NCI-H128 (cell line): Measurements from ENCODE around the gene AQP3.
"Not testable (repeated sequence)": the region's sequence is repeated elsewhere in the genome, so short reads cannot be mapped to it uniquely, and the experiment has no call there.

Source experiments
- DNase-seq: peaks from one replicate; lab custom pipeline; 2025; ENCODE audit not compliant: unreplicated experiment; lab: John Stamatoyannopoulos, UW

Gene AQP3

DNA sequence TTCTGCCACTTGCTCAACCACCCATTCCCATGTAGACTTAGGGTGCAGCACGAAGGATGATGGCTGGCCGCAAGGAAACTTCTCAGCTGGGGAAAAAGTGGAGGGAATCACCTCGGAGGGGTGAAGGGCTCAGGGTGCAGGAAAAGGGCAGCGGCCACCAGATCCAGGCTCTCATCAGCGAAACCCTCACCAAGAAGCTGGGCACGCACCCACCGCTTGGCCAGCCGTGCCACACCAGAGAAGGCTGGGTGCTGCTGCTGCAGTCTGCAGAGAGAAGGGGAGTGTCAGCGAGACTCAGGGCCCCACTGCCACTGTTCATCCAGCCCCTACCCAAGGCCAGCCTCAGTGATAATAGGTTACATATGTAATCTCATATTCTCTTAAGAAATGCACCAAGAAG is 17.7 kb upstream of the AQP3 start:
- no peak for DNase-seq

DNA sequence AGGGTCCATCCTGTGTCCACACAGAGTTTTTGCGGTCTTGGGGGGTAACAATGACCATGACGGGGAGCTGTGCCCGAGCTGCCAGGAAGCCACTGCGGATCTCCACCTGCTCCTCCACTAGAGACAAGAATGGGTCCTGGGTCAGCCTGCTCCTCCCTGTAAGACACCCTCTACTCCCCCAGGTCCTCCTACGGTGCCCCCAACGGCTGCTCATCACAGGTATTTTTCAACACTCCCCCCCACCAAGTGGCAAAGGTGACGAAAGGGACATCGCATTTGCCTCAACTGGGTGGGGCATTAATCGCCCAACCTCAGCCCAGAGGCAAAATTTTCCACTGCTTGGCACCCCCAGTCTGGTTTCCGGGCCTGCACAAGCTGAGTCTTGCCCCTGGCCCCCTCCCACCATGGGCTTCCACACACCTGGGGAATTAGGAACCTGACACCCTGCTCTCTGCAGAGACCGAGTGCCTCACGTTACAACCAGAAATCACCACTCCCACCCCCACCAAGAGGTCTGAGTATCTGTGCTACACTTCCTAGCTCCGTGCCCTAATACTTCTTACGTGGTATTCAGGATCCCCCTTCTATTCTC is 16.7 kb upstream of the AQP3 start:
- DNase-seq = no peak

DNA sequence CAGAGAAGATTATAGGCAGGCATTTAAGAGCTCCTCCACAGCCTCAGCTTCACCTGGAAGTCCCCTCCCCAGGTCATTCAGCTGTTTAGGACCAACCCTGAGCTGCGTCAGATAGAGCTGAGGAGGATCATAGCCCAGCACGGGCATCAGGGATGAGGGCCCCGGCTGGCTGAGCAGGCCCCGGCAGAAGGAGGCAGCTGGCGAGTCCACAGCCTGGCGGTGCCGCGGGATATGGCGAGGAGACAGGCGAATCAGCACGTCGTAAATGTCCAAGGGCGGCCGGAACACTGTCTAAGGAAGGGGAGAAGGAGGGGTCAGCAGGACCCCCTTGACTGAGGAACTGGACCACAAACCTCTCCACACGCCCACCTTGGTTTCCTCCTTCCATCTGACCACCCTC is 15.8 kb upstream of the AQP3 start:
- DNase-seq = no peak

DNA sequence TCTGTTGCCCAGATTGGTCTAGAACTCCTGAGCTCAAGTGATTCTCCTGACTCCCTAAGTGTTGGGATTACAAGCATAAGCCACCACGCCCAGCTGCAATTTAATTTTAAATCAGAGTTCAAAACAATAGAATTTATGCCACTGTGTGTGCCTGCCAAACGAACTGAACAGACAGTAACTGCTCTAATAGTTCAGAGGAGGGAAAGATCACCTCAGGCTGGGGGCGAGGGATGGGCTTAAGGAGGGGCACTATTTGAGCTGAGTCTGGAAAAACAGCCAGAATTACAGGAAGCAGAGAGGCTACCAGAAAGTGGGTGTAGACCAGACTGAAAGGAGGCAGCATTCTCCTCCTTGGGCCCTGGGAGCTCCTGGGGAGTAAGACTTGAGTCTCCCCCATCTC is 14.1 kb upstream of the AQP3 start:
- no peak for DNase-seq

DNA sequence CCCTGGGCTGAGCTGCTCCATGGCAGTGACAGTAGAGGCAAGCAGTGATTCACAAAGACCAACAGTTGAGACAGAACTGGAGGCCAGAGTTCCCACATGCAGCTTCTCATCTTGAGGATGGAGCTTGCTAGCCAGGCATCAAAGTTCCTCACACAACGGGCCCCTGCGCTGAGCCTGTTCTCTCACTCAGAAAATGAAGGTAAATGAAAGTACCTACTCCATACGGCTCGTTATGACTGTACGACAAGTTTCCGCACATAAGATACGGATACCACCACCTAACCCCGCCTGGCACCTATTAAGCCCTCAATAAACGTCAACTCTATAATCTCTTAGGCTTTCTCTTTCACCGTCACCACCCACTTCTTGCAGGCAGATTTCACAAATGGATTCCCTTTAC is 13.5 kb upstream of the AQP3 start:
- no peak for DNase-seq

DNA sequence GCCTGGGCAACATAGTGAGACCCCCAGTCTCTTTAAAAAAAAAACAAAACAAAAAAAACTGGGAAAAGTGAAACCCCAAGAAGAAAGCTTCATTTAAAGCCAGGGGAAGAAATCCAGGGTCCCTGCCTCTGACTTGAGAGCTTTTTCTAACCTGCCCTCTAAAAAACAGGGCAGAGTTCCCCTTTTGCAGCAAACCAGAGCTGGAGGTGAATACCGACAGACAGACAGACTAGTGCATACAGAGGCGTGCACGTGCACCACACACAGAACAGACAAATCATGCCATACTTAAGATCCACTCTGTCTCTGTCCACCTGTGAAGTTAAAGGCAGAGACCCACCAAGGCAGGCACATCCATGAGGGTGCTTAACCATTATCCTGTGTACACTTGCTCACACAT is 11.7 kb upstream of the AQP3 start:
- DNase-seq = no peak

DNA sequence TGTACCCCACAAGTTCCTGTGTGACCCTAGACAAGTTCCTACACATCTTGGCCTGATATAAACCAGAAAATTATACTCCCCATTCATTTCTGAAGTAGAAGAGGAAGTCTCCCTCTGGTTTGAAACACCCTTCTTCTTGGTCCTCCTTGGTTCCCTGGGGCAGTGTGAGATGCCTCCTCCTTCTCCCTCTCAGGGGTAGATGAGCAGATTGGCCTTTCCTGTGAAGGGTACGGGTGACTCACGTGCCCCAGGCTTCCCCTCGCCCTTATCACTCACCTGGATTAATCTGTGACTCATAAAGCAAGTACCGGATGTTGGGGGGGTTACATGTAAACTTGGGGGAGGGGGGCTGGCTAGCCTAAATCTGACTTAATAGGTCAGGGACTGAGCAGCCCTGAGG is 11.1 kb upstream of the AQP3 start:
- no peak for DNase-seq

DNA sequence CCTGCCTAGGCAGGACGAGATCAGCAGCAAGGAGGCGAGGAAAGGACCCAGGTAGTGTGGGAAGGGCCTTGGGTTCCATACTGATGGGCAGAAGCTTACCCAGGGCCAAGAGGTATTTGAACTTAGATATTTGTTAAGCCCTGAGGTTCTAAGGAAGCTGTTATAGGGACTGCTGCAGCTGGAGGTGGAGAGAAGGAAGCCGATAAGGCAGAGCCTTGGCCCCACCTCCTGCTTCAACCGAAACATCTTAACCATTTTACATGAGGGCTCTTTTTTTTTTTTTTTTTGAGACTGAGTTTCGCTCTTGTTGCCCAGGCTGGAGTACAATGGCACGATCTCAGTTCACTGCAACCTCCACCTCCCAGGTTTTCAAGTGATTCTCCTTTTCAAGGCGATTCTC is 8.6 kb upstream of the AQP3 start:
- no peak for DNase-seq

DNA sequence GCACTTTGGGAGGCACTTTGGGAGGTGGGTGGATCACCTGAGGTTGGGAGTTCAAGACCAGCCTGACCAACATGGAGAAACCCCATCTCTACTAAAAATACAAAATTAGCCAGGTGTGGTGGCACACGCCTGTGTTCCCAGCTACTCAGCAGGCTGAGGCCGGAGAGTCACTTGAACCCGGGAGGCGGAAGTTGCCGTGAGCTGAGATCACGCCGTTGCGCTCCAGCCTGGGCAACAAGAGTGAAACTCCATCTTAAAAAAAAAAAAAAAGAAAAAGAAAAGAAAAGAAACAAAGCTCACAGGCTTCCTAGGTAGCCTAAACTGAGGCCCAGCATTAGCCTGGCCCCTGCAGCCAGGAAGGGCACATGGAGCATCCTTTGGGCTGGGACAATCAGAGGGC is 8.1 kb upstream of the AQP3 start:
- DNase-seq = not testable (repeated sequence)

DNA sequence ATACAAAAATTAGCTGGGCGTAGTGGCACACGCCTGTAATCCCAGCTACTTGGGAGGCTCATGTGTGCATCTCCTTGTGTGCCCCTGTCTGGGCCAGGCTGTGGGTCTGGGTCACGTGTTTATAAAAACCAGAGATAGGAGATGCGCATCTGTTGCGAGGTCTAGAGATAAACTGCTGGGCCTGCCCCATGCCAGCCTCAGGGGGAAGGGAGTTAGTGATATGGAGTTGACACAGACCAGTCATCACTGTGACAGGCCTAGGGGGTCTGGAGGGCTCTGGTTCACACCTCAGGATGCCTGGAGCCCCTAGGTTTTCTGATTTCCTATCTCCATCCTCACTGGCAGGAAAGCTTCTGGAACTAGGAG is 7.3 kb upstream of the AQP3 start:
- DNase-seq = not testable (repeated sequence)

DNA sequence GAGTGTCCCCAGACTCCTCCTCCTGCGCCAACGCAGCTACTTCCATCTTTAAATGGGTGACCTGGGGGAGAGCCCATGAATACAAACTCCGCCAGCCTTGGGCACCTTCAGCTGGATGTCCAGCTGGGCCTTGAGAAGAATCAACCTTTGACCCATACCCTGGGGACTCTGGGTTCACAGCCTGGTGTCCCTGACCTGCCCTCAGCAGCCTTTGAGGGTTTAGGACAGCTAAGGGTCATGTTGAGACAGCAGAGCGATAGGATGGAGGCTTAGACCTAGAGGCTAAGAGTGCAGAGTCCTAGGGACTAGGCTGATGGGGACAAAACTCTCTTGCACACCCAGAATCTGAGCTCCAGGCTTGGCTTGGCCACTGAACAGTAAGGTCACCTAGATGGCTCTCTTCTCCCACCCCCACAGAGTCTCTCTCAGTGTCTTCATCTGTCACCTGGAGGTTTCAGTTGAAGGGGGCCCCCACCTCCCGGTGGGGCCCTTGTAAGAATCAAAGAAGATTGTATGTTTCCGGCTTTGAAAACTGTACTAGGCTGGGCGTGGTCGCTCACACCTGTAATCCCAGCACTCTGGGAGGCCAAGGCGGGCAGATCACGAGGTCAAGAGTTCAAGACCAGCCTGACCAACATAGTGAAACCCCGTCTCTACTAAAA is 6.7 kb upstream of the AQP3 start:
- DNase-seq = no peak

DNA sequence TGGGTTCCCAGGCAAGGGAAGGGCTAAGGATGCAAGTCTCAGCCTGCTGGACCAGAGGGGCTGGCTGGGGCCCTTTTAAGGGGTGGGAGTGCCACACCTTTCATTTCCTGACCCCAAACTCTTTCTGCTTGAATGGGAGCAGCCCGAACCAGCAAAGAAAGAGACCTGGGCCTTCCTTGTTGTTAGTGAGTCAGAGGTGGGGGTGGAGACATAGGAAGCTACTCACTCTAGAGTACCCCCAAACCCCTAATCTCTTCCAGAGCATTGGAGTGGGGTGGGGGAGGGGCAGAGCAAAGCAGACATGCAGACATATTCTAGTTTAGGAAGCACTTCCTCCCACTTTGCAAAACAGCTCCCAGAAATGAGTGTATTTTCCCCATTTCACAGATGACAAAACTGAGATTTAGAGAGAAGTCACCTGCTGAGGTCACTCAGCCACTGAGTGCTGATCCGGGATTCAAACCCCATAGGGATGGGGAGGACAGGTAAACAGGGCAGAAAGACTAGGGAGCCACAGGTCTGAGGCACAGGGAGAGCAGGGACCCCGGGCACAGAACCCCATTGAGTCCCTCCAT is 6.0 kb upstream of the AQP3 start:
- no peak for DNase-seq

DNA sequence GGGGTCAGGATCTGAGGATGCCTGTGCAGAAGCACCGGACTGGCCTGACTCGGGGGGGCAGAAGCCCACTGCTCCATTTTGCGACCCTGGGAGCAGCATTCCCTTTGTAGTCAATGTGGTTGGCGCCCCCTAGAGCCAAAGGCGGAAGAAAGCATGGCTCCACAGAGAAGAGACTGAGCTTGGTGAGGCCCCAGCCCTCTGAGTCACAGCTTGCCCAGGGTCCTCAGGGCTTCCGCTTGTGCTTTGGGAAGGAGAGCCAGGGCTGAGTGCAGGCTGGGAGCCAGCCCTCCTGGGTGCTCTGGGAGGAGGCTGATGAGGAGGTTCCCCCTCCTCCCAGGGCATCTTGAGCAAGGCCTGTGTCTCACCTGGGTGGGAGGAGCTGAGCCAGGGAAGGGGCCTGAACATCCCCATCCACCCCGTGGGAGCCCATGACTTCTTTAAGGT is 5.5 kb upstream of the AQP3 start:
- DNase-seq = no peak

DNA sequence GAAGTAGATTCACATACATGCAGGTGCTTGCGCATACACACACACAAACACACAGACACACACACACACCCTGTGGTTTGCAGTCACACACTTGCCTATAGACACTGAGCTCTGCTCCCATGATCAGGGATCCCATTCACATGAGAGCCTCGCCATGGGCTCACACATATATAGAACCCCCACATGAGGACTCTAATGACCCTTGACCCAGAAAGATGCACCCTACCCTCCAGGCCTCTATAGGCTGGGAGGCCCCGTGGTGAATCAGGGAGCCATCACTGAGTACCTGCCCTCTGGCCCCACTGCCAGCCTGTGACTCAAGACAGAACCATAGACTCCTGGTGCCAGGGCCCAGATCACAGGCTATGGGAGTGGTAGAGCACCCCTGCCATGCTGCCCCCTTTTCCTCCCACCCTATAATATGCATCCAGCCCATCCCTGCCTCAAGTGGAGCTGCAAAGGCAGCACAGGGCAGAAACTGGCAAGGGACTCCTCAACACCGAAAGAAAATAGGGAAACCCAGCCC is 3.3 kb upstream of the AQP3 start:
- DNase-seq = no peak

DNA sequence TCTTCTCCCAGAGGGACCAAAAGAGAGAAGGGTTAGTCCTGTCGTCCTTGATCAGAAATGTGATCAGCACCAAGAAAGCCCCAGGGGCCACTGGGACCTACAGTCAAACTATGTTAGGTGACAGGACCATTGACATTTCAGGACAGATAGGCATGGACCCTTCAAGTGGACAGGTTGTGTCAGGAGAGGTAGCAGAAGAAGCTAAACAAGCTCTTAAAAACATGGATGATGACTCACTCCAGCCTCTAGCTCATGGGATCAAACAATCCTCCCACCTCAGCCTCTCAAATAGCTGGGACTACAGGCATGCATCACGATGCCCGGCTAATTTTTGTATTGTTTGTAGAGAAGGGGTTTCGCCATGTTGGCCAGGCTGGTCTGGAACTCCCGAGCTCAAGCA is 2.3 kb upstream of the AQP3 start:
- DNase-seq = no peak

DNA sequence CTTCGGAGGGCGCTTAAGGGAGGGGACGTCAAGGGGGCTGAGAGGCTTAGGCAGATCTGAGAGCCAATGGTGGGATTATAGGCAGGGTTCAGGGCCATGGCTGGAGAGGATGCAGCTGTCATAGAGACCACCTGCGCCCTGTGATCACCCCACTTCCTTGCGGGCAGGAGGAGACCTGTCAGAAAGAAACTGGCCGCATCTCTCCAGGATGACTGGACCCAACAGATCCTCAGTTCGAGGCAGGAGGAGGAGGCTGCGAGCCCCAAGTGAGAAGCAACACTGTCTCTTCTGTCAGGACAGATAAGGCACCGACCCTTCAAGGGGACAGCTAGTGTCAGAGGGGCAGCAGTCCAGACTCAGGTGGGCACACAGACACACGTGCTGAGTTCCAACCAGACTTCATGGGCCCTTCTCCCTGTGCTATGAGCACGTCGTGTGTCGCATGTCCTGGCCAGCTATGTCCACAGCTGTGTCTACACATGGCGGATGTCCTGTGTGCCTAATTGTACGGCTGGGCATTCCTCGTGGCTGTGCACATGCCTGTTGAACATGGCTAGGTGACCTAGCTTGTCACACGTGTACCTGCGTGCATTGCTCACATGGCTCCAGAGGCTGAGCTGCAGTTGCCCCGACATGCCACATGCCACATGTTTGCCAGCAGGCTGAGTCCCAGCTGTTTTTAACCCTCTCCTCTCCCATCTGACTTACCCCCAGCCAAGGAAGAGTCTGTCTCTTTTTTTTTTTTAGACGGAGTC is 583 bp upstream of the AQP3 start:
- DNase-seq = no peak

DNA sequence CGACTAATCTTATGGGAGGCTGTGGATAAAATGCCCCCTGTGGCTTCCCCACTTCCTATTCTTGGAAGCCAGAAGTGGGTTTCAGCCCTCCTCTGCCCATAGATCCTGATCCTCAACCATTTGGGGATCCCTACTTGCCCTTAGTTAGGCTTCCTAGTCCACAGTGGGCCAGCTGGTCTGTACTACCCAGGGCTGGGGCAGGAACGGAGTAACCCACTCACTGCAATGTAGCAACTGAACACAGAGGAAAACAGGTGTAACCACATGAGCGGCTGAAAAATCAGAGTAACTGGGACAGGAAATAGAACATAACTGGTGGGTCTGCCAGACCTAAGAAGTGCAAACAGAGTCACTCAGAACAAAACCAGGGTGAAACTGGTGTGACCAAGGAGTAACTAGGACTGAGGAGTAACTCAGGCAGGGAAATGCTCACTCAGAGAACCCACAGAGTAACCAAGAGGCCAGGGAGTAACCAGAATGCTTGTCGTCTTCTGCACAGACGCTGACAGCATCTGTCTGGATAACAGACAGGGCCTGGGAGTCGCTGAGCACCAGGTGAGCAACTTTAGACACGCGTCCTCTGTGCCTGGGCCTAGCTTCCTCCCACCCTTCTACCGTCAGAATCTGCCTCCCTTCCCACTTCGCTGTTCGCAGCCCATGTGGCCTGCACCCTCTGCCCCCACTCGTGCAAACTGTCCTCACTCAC is 1.0 kb downstream of the AQP3 start:
- no peak for DNase-seq

DNA sequence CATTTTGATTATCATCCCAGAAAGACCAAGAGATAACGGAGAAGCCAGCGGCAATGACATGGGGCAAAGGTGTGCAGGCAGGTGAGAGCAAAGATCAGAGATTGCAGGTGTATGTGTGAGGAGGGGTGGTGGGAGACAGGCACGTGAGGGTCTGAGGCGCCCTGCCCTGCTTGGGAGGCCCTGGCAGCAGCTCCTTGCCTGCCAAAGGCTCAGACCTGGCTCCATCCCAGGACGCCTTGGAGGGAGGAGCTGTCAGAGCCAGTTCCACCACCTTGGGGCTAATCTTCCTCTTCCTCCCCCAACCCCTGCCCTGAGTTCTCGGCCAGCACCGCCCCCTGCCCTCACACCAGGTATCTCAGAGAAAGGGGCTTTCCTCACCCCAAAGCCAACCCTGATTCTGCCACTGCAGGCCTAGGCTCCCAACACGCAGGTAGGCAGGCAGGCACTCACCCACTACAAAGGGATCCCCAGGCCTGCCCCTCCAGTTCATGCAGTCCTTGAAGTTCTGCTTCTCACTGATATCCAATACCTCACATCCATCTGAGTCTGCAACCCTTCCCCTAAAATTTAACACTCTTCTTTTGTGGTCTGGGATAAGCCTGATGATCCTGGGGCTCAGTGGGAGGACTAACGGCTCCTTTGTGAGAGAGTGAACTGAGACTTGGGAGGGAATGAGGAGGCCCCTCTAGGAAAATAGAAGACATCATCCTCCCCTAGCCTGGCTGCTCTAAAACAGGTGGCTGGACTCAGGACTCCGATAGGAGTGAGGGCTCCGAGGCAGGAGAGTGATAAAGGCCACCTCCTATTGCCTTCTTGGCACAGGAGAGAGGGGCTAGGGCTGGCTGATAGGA is 1.8 kb downstream of the AQP3 start:
- DNase-seq = no peak

DNA sequence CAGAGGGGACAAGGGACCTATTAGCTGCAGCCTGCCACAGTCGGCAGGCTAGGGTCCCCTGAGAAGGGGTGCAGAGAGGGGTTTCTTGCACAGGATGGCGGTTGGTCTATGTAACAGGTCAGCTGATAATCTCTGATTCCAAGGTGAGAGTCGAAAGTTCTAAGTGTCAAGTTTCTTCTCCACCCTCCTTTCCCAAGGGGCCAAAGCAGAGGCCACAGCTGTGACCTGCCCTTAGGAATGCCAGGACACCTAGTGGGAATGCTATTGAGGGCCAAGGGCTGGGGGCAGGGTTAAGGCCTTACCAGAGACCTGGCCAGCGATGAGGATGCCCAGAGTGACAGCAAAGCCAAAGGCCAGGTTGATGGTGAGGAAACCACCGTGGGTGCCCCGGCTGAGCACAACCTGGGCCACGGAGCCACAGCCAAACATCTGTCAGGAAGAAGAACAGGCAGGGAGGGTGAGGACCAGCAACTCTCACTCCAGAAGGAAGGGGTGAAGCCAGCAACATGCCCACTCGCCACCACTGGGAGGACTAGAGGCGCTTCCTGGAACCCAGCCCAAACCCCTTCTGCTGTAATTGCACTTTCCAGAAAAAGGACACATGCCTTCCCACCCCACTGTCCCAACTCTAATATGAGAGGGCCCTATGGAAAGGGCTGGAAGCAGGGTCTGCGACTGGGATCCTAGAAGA is 3.8 kb downstream of the AQP3 start:
- no peak for DNase-seq

DNA sequence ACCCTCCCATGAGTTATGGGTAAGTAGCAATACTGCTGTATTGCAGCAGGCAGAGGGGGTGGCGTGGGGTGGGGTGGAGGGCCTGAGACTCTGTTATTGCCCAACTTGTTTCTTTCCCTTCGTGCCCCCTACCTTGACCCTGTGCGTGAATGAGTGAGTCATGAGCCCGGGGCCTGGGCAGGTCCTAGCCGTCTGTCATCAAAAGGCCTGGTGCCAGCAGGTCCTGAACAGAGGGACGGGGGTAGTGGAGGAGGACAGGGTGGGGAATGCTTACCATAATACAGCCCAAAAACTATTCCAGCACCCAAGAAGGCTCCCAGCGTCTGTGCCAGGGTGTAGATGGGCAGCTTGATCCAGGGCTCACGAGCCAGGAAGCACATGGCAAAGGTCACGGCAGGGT is 4.3 kb downstream of the AQP3 start:
- DNase-seq = no peak
